Measurements from ENCODE around the gene XDH.

The XDH gene

DNA sequence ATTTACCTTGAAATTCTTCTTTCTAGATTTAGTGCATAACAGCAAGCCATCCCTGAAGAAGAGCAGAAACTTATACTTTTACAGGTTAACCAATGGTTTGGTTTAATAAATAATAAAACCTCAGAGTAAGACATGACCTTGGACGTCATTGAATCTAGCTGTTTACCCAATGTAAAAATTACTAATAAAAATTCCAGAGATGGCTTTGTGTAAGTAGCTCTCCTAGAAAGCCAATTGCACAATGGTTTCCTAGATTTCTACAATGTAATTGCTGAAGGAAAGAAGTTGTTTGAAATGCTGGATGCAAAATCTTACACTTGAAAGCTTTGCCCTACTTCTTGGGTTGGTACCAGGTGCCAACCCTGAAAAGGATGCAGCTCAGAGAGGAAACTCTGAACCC is 1.5 kb downstream of the XDH start:
- Histone ChIP-seq H3K27me3 (ENCODE audit: control insufficient read depth, low read length) (peaks cover 3% of the 10 kb centered on the region), H4K20me1 (ENCODE audit: control insufficient read depth, insufficient read depth, low read depth, low read length) (no peaks in the 10 kb centered on the region), H3K4me1 (ENCODE audit: control insufficient read depth, low read length) (no peaks in the 10 kb centered on the region), H3K27ac (ENCODE audit: low read depth, low read length) (no peak overlapping the region), H3K4me2 (ENCODE audit: low read length) (no peak overlapping the region), H3K9me2 (replicated peaks; ENCODE audit: control insufficient read depth, low read length) (no peaks in the 10 kb centered on the region), H3K4me3 (ENCODE audit: low read length) (no peak overlapping the region), H3F3A (ENCODE audit: control insufficient read depth, insufficient read depth) (no peaks in the 10 kb centered on the region), H3K36me3 (ENCODE audit: control insufficient read depth, low read length) (no peaks in the 10 kb centered on the region), H3K9me3 (ENCODE audit: control insufficient read depth, insufficient read depth, low read length) (no peaks in the 10 kb centered on the region), H3K79me2 (ENCODE audit: control insufficient read depth, low read length) (no peaks in the 10 kb centered on the region)
- TF ChIP-seq, protein P1, sequence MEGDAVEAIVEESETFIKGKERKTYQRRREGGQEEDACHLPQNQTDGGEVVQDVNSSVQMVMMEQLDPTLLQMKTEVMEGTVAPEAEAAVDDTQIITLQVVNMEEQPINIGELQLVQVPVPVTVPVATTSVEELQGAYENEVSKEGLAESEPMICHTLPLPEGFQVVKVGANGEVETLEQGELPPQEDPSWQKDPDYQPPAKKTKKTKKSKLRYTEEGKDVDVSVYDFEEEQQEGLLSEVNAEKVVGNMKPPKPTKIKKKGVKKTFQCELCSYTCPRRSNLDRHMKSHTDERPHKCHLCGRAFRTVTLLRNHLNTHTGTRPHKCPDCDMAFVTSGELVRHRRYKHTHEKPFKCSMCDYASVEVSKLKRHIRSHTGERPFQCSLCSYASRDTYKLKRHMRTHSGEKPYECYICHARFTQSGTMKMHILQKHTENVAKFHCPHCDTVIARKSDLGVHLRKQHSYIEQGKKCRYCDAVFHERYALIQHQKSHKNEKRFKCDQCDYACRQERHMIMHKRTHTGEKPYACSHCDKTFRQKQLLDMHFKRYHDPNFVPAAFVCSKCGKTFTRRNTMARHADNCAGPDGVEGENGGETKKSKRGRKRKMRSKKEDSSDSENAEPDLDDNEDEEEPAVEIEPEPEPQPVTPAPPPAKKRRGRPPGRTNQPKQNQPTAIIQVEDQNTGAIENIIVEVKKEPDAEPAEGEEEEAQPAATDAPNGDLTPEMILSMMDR (IDR thresholded peaks at IDR 0.05; ENCODE audit: low read depth, low read length, poor library complexity, severe bottlenecking): no peak
- TF ChIP-seq EZH2phosphoT487 (IDR thresholded peaks at IDR 0.05; ENCODE audit: borderline replicate concordance, low read length): no peak

DNA sequence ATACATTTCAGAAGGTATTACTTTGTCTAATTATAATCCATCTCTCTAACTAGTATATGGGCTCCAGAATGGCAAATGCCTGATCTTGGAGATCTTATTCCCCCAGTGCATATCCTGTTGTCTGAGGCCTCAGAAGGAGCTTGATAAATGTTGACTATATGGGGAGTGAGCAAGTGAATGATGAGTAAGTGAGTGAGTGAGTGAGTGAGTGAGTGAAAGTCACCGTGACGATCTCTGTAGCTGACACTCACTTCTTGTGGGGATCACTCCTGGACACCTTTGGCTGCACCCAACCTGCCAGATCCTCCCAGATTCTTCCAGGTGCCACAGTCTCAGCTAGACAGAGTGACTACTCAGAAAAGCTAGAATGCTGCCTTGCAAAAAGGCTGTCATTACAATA is 2.8 kb downstream of the XDH start:
- H3K27me3 ChIP-seq (ENCODE audit: control insufficient read depth, low read length): peaks cover 3% of the 10 kb centered on the region
- no peak for TF ChIP-seq EZH2phosphoT487 (IDR thresholded peaks at IDR 0.05; ENCODE audit: borderline replicate concordance, low read length)
- TF ChIP-seq, protein P1 (IDR thresholded peaks at IDR 0.05; ENCODE audit: low read depth, low read length, poor library complexity, severe bottlenecking): no peak
- H3K4me3 ChIP-seq (ENCODE audit: low read length): no peak overlapping the region
- H3K9me2 ChIP-seq (replicated peaks; ENCODE audit: control insufficient read depth, low read length): no peaks in the 10 kb centered on the region
- H3K4me1 ChIP-seq (ENCODE audit: control insufficient read depth, low read length): no peaks in the 10 kb centered on the region
- no peaks in the 10 kb centered on the region for H3F3A ChIP-seq (ENCODE audit: control insufficient read depth, insufficient read depth)
- no peak overlapping the region for H3K4me2 ChIP-seq (ENCODE audit: low read length)
- no peaks in the 10 kb centered on the region for H3K9me3 ChIP-seq (ENCODE audit: control insufficient read depth, insufficient read depth, low read length)
- H3K79me2 ChIP-seq (ENCODE audit: control insufficient read depth, low read length): no peaks in the 10 kb centered on the region
- H3K27ac ChIP-seq (ENCODE audit: low read depth, low read length): no peak overlapping the region
- no peaks in the 10 kb centered on the region for H4K20me1 ChIP-seq (ENCODE audit: control insufficient read depth, insufficient read depth, low read depth, low read length)
- no peaks in the 10 kb centered on the region for H3K36me3 ChIP-seq (ENCODE audit: control insufficient read depth, low read length)

DNA sequence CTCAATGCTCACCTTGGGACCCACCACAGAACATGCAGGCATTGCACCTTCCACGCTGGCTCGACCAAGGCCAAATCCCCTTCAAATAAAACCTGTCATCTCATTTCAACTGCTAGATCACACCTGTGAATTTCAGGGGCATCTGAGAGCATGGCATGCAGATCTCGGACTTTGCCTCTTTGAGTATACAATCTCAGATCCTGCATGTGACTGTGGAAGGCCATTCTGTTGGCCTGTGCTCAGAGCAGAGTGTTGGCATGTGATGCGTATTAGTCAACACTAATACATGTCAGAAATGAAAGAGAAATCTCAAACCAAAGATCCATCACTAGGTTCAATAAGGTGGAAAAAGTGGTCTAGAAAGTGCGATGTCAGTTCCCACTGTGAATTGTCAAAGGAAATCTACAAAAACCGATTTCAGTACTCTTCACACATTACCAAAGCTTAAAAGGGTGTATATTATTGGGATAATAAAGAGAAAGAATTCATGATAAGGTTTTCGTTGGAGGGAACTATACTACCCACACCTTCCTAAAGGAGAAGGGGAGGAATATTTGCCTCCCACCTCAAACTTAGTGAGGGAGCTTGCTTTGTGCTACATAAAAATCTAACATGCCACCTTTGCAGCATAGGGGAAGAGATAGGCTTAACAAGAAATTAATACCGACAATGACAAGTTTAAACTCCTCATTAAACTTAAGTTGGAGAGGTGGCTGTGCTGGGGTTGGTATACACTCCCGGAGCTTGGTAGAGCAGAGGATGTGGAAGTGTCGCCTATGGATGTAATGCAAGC is 7.8 kb downstream of the XDH start:
- Histone ChIP-seq H3K27me3 (ENCODE audit: control insufficient read depth, low read length) (no peaks in the 10 kb centered on the region), H3K36me3 (ENCODE audit: control insufficient read depth, low read length) (no peaks in the 10 kb centered on the region), H3F3A (ENCODE audit: control insufficient read depth, insufficient read depth) (no peaks in the 10 kb centered on the region), H3K27ac (ENCODE audit: low read depth, low read length) (no peak overlapping the region), H3K79me2 (ENCODE audit: control insufficient read depth, low read length) (no peaks in the 10 kb centered on the region), H4K20me1 (ENCODE audit: control insufficient read depth, insufficient read depth, low read depth, low read length) (no peaks in the 10 kb centered on the region), H3K9me2 (replicated peaks; ENCODE audit: control insufficient read depth, low read length) (no peaks in the 10 kb centered on the region), H3K4me1 (ENCODE audit: control insufficient read depth, low read length) (no peaks in the 10 kb centered on the region), H3K9me3 (ENCODE audit: control insufficient read depth, insufficient read depth, low read length) (no peaks in the 10 kb centered on the region), H3K4me2 (ENCODE audit: low read length) (no peak overlapping the region), H3K4me3 (ENCODE audit: low read length) (no peak overlapping the region)
- TF ChIP-seq EZH2phosphoT487 (IDR thresholded peaks at IDR 0.05; ENCODE audit: borderline replicate concordance, low read length): no peak
- TF ChIP-seq, protein P1 (IDR thresholded peaks at IDR 0.05; ENCODE audit: low read depth, low read length, poor library complexity, severe bottlenecking): no peak

Data from DOHH2 (cell line).